ENCODE data around the gene GSTCD.
"Not testable (repeated sequence)": the region's sequence is repeated elsewhere in the genome, so short reads cannot be mapped to it uniquely, and the experiment has no call there.

The GSTCD gene

GRCh38 chr4:105815701-105816100 is 107.1 kb downstream of the GSTCD start:
- DNase-seq, result no peak

DNA sequence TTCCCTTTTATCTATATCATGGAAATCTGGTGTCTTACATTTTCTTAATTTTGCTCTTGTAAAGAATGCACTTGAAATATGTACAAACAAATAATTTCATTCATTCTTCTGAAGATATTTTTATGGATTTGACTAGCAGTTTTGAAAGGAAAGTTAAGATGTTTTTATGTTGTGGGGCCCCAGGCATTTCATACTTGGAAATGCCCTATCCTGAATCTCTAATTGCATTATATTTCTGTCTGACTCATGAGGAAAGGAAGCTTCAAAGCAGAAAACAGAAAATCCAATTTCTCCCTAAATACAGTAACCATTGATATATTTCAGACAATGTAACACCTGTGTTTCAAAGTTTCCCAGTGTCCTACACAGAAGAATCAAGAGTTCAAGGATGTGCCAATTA is 113.5 kb downstream of the GSTCD start:
- no peak for DNase-seq

DNA sequence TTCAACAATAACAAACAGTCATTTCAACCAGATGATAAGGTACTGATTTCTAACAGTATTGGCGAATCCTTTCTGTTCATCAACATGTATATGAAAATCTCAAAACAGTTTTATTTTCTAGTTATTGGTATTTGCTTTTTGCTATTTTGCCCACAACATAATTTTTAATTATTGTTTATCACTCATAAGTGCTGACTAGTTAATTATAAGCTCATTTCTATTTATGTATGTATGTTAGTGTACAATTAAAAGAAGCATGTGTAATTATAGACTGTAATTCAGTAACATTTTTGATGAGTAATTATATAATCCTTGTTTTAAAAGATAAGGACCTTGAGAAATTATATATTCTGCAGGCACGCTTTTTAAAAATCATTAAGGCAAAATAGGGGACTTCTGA is 119.5 kb downstream of the GSTCD start:
- DNase-seq, result no peak

DNA sequence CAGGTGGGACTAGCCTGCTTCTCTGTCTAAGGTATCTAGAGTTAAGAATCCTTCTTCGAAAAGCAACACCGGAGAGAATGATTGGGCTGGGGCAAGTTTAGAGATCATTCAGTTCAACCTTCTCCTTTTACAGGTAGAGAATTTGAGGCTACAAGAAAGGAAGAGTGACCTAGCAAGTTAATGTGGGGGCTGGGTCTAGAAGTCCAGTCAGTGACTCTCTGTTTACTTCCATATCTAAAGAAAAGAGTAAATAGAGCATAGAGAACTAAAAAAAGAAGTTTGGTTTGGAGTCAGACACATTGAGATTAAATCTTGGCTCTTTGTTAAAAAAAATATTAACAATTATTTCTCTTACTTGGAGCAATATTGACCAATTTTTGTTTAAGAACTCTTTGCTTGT is 122.6 kb downstream of the GSTCD start:
- DNase-seq, result no peak

DNA sequence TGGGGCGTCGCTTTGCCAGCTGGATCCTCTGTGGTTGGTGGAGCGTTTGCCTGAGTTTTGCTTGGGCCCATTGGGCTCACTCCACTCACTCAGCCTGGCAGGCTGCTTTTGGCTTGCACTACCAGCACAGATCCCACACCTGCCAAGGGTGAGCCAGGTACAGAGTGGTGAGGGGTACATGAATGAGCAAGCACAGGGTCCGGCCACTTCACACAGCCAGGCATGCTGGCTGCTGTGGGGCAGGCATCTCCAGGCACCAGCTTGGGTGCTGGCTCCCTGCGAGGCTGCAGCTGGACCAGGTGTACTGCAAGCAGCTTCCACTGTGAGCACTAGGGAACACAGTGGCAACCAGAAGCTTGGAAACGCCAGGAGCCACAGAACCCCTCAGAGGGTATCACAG is 126.6 kb downstream of the GSTCD start:
- no peak for DNase-seq

- DNase-seq, result no peak
Observed at GRCh38 chr4:105836537-105836936, 128.0 kb downstream of the GSTCD start.

DNA sequence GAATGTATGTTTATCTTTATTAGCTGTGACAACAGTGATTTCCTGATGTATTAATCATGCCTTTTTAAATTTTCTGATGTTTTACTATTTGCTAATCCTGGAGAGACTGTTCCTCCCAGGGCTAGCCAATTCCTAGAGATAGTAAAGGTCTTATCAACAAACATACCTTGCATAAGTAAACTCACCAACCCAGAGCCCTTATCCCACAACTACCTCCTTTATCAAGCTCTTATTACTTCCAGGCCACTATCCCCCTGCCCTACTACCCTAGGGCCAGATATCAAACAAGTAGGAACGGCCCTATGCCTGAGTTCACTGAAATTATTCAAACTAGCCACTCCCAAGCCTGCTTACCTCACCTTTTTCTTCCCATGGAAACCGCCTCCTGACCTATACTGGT is 128.5 kb downstream of the GSTCD start:
- DNase-seq, result no peak

GRCh38 chr4:105838082-105838481 is 129.5 kb downstream of the GSTCD start:
- DNase-seq, result no peak

GRCh38 chr4:105840426-105841174 is 132.0 kb downstream of the GSTCD start:
- no peak for DNase-seq

DNA sequence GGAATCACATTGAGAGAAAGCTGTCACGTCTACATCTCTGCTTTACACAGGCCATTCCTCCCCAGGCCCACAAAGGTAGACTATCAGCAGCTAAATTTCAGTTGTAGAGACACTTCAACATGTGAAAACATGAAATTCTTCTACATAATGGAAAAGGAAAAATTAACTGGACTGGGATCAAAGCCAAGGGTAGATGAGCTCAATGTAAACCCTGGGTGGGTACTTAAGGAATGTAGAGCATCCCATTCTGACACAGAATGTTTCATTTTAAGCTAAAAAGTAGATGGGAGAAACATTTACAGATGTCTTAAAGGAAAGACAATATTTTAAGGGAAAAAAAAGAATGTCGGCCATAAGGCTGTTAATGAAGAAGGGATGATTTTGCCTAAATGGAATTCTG is 135.4 kb downstream of the GSTCD start:
- no peak for DNase-seq

DNA sequence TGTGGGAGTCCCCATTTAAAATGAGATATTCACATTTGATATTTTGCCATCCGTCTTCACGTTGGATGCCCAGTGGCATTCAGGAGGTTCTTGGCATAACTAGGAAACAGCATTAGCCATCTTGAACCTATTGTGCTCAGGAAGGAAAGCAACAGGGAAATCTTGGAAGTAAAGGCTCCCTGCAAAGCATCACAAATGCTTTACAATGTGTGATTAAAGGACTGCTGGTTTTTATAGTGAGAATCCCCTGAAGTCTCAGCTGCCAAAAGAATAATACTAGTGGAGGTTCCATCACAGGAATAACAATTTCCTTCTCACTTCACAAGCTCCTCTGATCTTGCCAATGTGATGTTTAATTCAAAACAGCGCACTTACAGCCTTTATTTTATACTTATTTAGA is 137.0 kb downstream of the GSTCD start:
- no peak for DNase-seq

GRCh38 chr4:105848359-105848758 is 139.8 kb downstream of the GSTCD start:
- DNase-seq, result not testable (repeated sequence)

DNA sequence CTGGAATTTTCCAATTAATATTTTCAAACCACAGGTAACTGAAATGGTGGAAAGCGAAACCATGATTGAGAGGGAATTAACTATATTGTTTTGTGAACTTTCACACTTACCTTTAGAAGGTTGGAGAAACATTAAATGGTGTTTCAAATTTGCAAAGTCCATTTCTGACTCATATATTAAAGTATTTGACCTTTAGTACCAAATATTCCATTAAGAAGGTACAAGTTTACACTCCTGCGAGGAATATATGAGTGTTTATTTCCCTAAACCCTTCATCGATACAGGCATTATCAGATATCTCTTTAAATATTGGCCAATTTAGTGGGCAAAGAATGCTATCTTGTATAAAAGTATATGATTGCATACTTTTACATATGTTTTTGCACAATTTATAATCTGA is 142.6 kb downstream of the GSTCD start:
- DNase-seq, result no peak

GRCh38 chr4:105852230-105852629 is 143.6 kb downstream of the GSTCD start:
- DNase-seq, result not testable (repeated sequence)

- no peak for DNase-seq
Observed at GRCh38 chr4:105858466-105859040, 150.0 kb downstream of the GSTCD start.

DNA sequence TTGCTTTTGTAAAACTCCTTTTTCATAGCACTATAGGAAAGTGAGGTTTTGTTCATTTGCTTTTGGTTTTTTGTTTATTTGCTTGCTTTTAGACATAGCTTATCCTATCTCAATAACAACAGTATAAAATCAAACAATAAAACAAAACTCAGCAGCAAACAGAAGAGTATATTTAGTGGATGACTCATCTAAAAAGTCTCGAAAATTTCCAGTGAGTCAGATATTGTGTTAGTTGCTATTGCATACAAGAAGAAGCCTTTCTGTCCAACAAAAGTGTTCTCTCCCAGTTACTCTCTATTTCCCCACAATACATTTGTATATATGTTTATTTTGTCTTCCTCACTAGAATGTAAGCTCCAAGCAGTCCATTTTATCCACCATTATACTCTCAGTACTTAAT is 150.6 kb downstream of the GSTCD start:
- no peak for DNase-seq

- no peak for DNase-seq
Observed at GRCh38 chr4:105870963-105871362, 162.4 kb downstream of the GSTCD start.

DNA sequence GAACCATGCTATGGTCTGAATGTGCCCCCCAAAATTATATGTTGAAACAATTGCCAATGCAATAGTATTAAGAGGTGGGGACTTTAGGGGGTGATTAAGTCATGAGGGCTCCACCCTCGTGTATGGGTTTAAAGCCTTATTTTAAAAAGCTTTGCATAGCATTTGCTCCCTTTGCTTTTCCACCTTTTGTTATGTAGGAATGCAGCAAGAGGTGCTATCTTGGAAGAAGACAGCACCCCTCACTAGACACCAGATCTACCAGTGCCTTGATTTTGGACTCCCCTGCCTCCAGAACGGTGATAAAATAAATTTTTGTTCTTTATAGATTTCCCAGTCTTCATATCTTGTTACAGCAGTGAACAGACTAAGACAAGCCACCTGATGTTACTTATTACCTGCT is 163.4 kb downstream of the GSTCD start:
- no peak for DNase-seq

GRCh38 chr4:105875233-105875632 is 166.6 kb downstream of the GSTCD start:
- no peak for DNase-seq

GRCh38 chr4:105878668-105879067 is 170.1 kb downstream of the GSTCD start:
- no peak for DNase-seq

DNA sequence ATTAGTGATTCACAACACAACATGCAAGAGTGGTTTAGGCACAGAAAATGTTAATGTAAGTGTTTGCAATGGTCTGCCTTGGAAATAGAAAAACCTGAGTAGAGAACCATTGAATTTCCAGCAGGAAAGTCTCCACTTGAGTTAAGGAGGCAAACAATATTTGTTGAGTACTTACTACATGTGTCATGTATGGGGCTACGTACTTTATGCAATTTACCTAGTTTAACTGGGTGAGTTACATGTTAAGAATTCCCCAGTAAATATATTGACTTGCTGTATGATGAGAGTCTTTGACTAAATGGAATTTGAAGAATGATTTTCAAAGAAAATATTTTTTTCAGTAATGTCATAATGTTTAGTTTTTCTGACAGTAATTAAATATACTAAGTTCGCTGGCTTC is 178.9 kb downstream of the GSTCD start:
- no peak for DNase-seq

GRCh38 chr4:105894660-105895582 is 186.3 kb downstream of the GSTCD start, which contains the start of gene NPNT:
Gene NPNT, plus strand, starts transcription at chr4:105895471. Its CDS starts 182 bp downstream, at chr4:105895653.
- DNase-seq, result no peak

DNA sequence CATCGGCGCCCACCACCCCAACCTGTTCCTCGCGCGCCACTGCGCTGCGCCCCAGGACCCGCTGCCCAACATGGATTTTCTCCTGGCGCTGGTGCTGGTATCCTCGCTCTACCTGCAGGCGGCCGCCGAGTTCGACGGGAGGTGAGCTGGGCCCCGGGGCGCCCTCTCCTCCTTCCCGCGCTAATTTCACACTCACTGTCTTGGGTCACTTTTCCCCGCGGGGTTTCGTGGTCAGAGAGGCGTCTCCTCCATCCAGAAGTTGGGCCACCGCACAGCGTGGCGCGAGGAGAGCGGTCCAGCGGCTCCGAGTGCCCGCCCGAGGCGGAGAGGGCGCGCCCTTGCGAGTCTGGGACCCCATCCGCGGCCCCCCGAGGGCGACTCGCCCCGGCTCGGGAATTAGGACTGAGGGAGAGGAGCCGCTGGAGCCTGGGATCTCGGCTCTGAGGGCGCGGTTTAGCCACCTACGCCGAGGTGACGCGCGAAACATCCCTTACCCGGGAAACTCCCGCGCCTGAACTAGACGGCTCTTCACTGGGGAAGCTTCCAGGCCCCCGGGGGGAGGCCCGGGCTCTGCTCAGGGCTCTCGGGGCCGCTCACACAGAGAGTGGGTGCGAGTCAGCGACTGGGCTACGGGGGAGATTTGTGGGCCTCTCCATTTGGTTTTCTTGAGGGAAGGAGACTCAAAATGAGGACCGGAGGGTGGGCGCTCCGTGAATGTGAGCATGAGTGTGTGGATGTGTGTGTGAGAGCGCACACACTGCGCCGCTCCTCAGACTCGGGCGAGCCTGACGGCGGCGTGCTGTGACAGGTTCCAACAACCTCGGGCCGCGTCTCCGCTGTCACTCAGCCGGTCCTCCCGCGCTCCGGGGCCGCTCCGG is 187.2 kb downstream of the GSTCD start:
- no peak for DNase-seq
